Pancreas (tissue), 10 donors: ENCODE results near the gene PTPRCAP. TPM values are rescaled to one million over a fixed set of nuclear protein-coding genes. Genes with fewer than 3 reads are reported as not detected.

Experiments used
- ATAC-seq, 4 donors: fragments of 200-7000 bp; cut with Tn5 transposase; one replicate each; pipeline versions ENCODE4 v1.8.0 to v1.9.1; 2020; ENCODE audit warnings: mild to moderate bottlenecking in 4 of 4, moderate library complexity in 4 of 4
- DNase-seq, 6 donors: peaks; one replicate each; pipeline ENCODE4 v3.0.0-alpha.2; 2020
- FAIRE-seq: peaks from 2 replicates; lab custom pipeline; 2012; peaks lifted over from hg19 to GRCh38; lab: Jason Lieb, UNC
- H3K27ac ChIP-seq, 4 donors: fragments of 200-600 bp; sonication (generic); 1 replicate in 3 of 4; 2 replicates in 1 of 4; pipeline versions ENCODE4 v1.5.0 to v1.8.0; 2020
- H3K27me3 ChIP-seq, 4 donors: fragments of 200-600 bp; one replicate each; pipeline ENCODE4 v1.8.0; 2021
- H3K36me3 ChIP-seq, 3 donors: fragments of 200-600 bp; sonication (generic) in 1 of 3; one replicate each; pipeline versions ENCODE4 v1.5.0 to v1.8.0; 2020 to 2021
- H3K4me1 ChIP-seq, 3 donors: fragments of 200-600 bp; one replicate each; pipeline ENCODE4 v1.8.0; 2021
- H3K4me3 ChIP-seq, 4 donors: fragments of 200-600 bp; sonication (generic) in 2 of 4; one replicate each; pipeline versions ENCODE4 v1.5.0 to v1.8.0; 2020 to 2021
- H3K9me3 ChIP-seq, 4 donors: fragments of 200-600 bp; one replicate each; pipeline ENCODE4 v1.8.0; 2021
- WGBS, 2 donors: extraction: QIAGEN DNeasy Blood & Tissue Kit; methylation state at CpG; one replicate each; pipeline ENCODE4 v1.1.7; 2013; 5-methylcytosine and 5-hydroxymethylcytosine counted together
- intact Hi-C, 3 donors: fragments of 100-400 bp; cut with DNase I; formaldehyde crosslinking; loops; one replicate each; pipeline versions ENCODE4 v1.11.1 to v1.14.2; 2022
- polyA plus RNA-seq, 2 donors: library from polyadenylated mRNA; stranded (reverse); fragments of 200-250 nt; gene quantifications; one replicate each; pipeline ENCODE4 v1.2.3, GENCODE V29; 2013
- total RNA-seq, 6 donors: library from RNA; stranded (reverse); fragmentation: NEBNext Ultra II Directional in 4 of 6; extraction: Animal tissue kit (Norgen Biotek cat#: 25700) in 4 of 6; gene quantifications; one replicate each; pipeline versions ENCODE4 v1.2.1 to v1.2.4, GENCODE V29; 2021 to 2023
- TF ChIP-seq, protein P1 (sequence below), 4 donors: fragments of 200-600 bp; sonication (generic) in 3 of 4; IDR thresholded peaks; one replicate each; pipeline versions ENCODE4 v1.5.0 to v1.8.0; 2021; ENCODE audit warnings: antibody characterized with exemption in 4 of 4
- donor health status: healthy with polysubstance abuse.
- donor health status: DM: no; HTN: no; CAD: no; lungs with moderate emphysema.
- donor health status: DM: no; HTN: no; CAD: no.
- donor health status: control.
- donor health status: control.
- donor health status: Bipolar disorder and iron deficiency.
- donor health status: DM: yes; HTN: yes; CAD: no.
- donor health status: DM: no; HTN: no; CAD: no.
- donor health status: DM: no; HTN: no; CAD: no.
- donor health status: DM: yes; HTN: yes; CAD: no.

Gene PTPRCAP
- total and polyA plus RNA-seq, 8 donors = 0.63 to 13.1 (median 2.2) TPM

DNA sequence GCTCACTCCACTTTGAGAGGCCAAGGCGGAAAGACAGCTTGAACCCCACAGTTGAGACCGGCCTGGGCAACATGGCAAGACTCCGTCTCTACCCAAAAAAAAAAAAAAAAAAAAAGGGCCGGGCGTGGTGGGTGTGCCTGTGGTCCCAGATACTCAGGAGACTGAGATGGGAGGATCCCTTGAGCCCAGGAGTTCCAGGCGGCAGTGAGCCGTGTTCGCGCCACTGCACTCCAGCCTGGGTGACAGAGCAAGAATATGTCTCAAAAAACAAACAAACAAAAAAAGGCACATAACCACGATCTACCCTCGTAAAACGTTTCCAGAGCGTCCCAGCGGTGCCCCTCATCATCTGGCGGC is 46.6 kb downstream of the PTPRCAP start:
- DNase-seq (no peak), FAIRE-seq (no peak), ATAC-seq (no peak)
- 10 to 14% methylated on average over 13 to 15 of the region's 15 CpGs for WGBS, 2 donors
- peak overlapping the region; percentile 70 to 88 (median 82) for H3K4me3 ChIP-seq
- TF ChIP-seq, protein P1, sequence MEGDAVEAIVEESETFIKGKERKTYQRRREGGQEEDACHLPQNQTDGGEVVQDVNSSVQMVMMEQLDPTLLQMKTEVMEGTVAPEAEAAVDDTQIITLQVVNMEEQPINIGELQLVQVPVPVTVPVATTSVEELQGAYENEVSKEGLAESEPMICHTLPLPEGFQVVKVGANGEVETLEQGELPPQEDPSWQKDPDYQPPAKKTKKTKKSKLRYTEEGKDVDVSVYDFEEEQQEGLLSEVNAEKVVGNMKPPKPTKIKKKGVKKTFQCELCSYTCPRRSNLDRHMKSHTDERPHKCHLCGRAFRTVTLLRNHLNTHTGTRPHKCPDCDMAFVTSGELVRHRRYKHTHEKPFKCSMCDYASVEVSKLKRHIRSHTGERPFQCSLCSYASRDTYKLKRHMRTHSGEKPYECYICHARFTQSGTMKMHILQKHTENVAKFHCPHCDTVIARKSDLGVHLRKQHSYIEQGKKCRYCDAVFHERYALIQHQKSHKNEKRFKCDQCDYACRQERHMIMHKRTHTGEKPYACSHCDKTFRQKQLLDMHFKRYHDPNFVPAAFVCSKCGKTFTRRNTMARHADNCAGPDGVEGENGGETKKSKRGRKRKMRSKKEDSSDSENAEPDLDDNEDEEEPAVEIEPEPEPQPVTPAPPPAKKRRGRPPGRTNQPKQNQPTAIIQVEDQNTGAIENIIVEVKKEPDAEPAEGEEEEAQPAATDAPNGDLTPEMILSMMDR (IDR thresholded peaks at IDR 0.05) = no peak
- no peaks in the 10 kb centered on the region for H3K27me3 ChIP-seq
- H3K9me3 ChIP-seq = no peaks in the 10 kb centered on the region
- intact Hi-C loops = no loop called here
- H3K36me3 ChIP-seq = no peaks in the 10 kb centered on the region
- H3K4me1 ChIP-seq = peaks cover 0 to 9% (median 0%) of the 10 kb centered on the region in 3 donors
- peak overlapping the region; percentile 46 to 80 (median 76) for H3K27ac ChIP-seq

DNA sequence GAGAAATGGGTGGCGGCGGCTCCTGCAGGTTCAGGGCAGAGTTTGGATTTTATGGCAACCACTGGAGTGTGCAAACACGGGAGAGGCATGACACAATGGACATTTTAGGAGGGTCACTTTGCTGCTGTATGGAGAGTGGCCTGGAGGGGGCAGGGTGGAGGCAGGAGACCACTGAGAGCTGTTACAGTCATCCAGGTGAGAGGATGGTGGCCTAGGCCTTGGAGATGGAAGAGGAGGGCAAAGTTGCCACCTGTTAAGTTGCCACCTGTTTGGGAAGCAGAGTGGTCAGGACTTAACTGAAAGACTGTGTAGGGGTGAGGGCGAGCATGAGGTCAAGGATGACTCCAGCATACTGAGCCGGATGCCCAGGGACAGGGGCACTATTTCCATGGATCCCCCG is 48.0 kb downstream of the PTPRCAP start:
- no peak for FAIRE-seq

DNA sequence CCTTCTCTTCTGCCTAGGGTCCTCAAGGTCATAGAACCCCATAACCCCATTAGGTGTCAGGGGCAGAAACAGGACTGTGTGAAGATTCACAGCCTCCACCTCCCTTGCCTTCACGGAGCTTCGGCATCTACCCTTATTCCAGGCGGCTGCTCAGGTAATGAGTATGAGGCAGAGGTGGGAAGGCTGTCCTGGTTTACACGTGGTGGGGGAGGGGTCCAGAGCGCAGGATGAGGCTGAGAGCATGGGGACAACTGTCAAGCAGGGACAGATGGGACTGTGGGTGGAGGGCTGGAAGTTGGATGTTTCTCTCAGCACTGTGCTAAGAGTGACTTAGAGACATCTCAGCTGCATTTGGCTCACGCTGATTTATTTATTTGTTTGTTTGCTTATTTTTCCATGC is 50.0 kb downstream of the PTPRCAP start:
- FAIRE-seq (no peak), ATAC-seq (no peak), DNase-seq (no peak)
- 60 to 63% methylated on average over 6 of the region's 6 CpGs for WGBS, 2 donors
- H3K4me1 ChIP-seq = peaks cover 0 to 9% (median 0%) of the 10 kb centered on the region in 3 donors
- intact Hi-C loops = loop anchor here in 1 of 3 donors (10.0 kb wide), 1 partner anchor 133 kb away; no protein-coding TSS in a partner anchor
- no peaks in the 10 kb centered on the region for H3K36me3 ChIP-seq
- H3K9me3 ChIP-seq = no peaks in the 10 kb centered on the region
- H3K27ac ChIP-seq = no peak overlapping the region
- TF ChIP-seq, protein P1 (IDR thresholded peaks at IDR 0.05) = no peak
- H3K4me3 ChIP-seq = no peak overlapping the region
- no peaks in the 10 kb centered on the region for H3K27me3 ChIP-seq

More for the DNA sequence above, 48.0 kb downstream of the PTPRCAP start:
- Histone ChIP-seq H3K9me3 (no peaks in the 10 kb centered on the region), H3K36me3 (no peaks in the 10 kb centered on the region), H3K4me1 (peaks cover 0 to 9% (median 0%) of the 10 kb centered on the region in 3 donors), H3K27ac (no peak overlapping the region), H3K27me3 (no peaks in the 10 kb centered on the region), H3K4me3 (no peak overlapping the region)
- intact Hi-C loops = loop anchor here in 1 of 3 donors (10.0 kb wide), 1 partner anchor 135 kb away; no protein-coding TSS in a partner anchor
- DNase-seq (peak in 3 of 6 donors; percentile 55 to 75 (median 63)), ATAC-seq (peak in 2 of 4 donors; percentile 10 to 46)
- WGBS, 2 donors = 58 to 60% methylated on average over 6 of the region's 6 CpGs
- TF ChIP-seq, protein P1 (IDR thresholded peaks at IDR 0.05) = peak in 2 of 4 donors; percentile 18 to 27

DNA sequence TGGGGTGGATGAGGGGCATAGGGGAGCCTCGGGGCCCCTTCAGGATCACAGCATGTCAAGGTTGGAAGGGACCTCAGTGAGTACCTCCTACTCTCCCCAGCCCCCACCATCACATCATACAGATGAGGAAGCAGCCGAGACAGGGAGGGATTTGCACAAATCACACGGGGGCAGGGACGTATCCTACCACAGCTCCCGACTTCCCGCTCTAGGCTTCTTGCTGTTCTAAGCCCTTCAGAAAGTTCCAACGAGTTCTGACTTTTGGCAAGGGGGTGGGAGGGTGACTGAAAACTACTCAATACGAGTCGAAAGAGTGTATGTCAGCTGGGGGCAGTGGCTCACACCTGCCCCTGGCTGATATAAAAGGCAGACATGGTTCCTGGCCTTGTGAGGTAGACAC is 50.4 kb downstream of the PTPRCAP start:
- Histone ChIP-seq H3K4me3 (no peak overlapping the region), H3K4me1 (peaks cover 0 to 9% (median 0%) of the 10 kb centered on the region in 3 donors), H3K27ac (no peak overlapping the region), H3K9me3 (no peaks in the 10 kb centered on the region), H3K36me3 (no peaks in the 10 kb centered on the region), H3K27me3 (no peaks in the 10 kb centered on the region)
- intact Hi-C loops = loop anchor here in 1 of 3 donors (10.0 kb wide), 1 partner anchor 132 kb away; no protein-coding TSS in a partner anchor
- TF ChIP-seq, protein P1 (IDR thresholded peaks at IDR 0.05) = no peak
- 38 to 44% methylated on average over 9 of the region's 9 CpGs for WGBS, 2 donors
- ATAC-seq (no peak), FAIRE-seq (no peak), DNase-seq (no peak)

Other genes with a start within 250 kb of the PTPRCAP start
- gene GRK2, start 171.2 kb downstream of the PTPRCAP start, total RNA-seq = 10 to 100 TPM; 19.1 to 31.9 (median 21.5) TPM
- 10 to 100 TPM; 52.8 to 60.6 TPM for gene GRK2, start 171.2 kb downstream of the PTPRCAP start, polyA plus RNA-seq
- gene ANKRD13D, start 148.4 kb downstream of the PTPRCAP start, total RNA-seq = 10 to 100 TPM in 5 of 6 donors, 1 to 10 TPM in 1; 9.8 to 31.3 (median 12.3) TPM
- gene ANKRD13D, start 148.4 kb downstream of the PTPRCAP start, polyA plus RNA-seq = 10 to 100 TPM; 60.0 to 60.7 TPM
- 10 to 100 TPM; 15.2 to 29.1 (median 21.2) TPM for gene SSH3, start 134.2 kb downstream of the PTPRCAP start, total RNA-seq
- 10 to 100 TPM; 29.0 to 29.2 TPM for gene SSH3, start 134.2 kb downstream of the PTPRCAP start, polyA plus RNA-seq
- gene POLD4, start 84.1 kb downstream of the PTPRCAP start, total RNA-seq = 10 to 100 TPM; 35.0 to 50.8 (median 43.4) TPM
- gene POLD4, start 84.1 kb downstream of the PTPRCAP start, polyA plus RNA-seq = 10 to 100 TPM; 80.6 to 99.3 TPM
- 1 to 10 TPM; 1.3 to 5.0 (median 2.3) TPM for gene CLCF1, start 64.1 kb downstream of the PTPRCAP start, total RNA-seq
- gene CLCF1, start 64.1 kb downstream of the PTPRCAP start, polyA plus RNA-seq = 10 to 100 TPM in 1 of 2 donors, 1 to 10 TPM in 1; 9.4 to 11.2 TPM
- 10 to 100 TPM in 5 of 6 donors, 1 to 10 TPM in 1; 9.4 to 18.0 (median 12.8) TPM for gene RAD9A, start 45.7 kb downstream of the PTPRCAP start, total RNA-seq
- gene RAD9A, start 45.7 kb downstream of the PTPRCAP start, polyA plus RNA-seq = 10 to 100 TPM; 39.8 to 45.2 TPM
- gene PPP1CA, start 35.8 kb downstream of the PTPRCAP start, total RNA-seq = 10 to 100 TPM; 49.0 to 72.8 (median 62.9) TPM
- 10 to 100 TPM; 57.7 to 68.5 TPM for gene PPP1CA, start 35.8 kb downstream of the PTPRCAP start, polyA plus RNA-seq
- 1 to 10 TPM in 4 of 6 donors, under 1 TPM in 2; 0.05 to 2.9 (median 1.1) TPM for gene TBC1D10C, start 33.6 kb downstream of the PTPRCAP start, total RNA-seq
- gene TBC1D10C, start 33.6 kb downstream of the PTPRCAP start, polyA plus RNA-seq = 1 to 10 TPM; 1.5 to 2.5 TPM
- 1 to 10 TPM in 1 of 6 donors, under 1 TPM in 5; 0.39 to 1.1 (median 0.80) TPM for gene CARNS1, start 22.0 kb downstream of the PTPRCAP start, total RNA-seq
- gene CARNS1, start 22.0 kb downstream of the PTPRCAP start, polyA plus RNA-seq = 1 to 10 TPM in 1 of 2 donors, under 1 TPM in 1; 0.89 to 2.2 TPM
- gene RPS6KB2, start 9.2 kb downstream of the PTPRCAP start, total RNA-seq = 10 to 100 TPM; 17.6 to 29.3 (median 21.7) TPM
- gene RPS6KB2, start 9.2 kb downstream of the PTPRCAP start, polyA plus RNA-seq = 10 to 100 TPM; 57.4 to 71.6 TPM
- 10 to 100 TPM; 40.3 to 56.3 (median 47.7) TPM for gene CORO1B, start 5.8 kb upstream of the PTPRCAP start, total RNA-seq
- gene CORO1B, start 5.8 kb upstream of the PTPRCAP start, polyA plus RNA-seq = 10 to 100 TPM; 53.0 to 66.4 TPM
- not detected for gene GPR152, start 15.0 kb upstream of the PTPRCAP start, total RNA-seq
- gene GPR152, start 15.0 kb upstream of the PTPRCAP start, polyA plus RNA-seq = not detected
- 1 to 10 TPM in 2 of 6 donors, under 1 TPM in 3, not detected in 1; 0.58 to 1.5 (median 0.88) TPM for gene CABP4, start 17.7 kb upstream of the PTPRCAP start, total RNA-seq
- gene CABP4, start 17.7 kb upstream of the PTPRCAP start, polyA plus RNA-seq = 1 to 10 TPM in 1 of 2 donors, under 1 TPM in 1; 0.99 to 1.2 TPM
- 10 to 100 TPM; 45.1 to 72.1 (median 52.4) TPM for gene TMEM134, start 31.6 kb upstream of the PTPRCAP start, total RNA-seq
- 10 to 100 TPM; 90.1 to 93.4 TPM for gene TMEM134, start 31.6 kb upstream of the PTPRCAP start, polyA plus RNA-seq
- gene AIP, start 45.3 kb upstream of the PTPRCAP start, total RNA-seq = 10 to 100 TPM; 20.2 to 33.3 (median 23.6) TPM
- gene AIP, start 45.3 kb upstream of the PTPRCAP start, polyA plus RNA-seq = 10 to 100 TPM; 45.1 to 45.8 TPM
- 10 to 100 TPM; 10.2 to 34.3 (median 20.5) TPM for gene PITPNM1, start 67.7 kb upstream of the PTPRCAP start, total RNA-seq
- 10 to 100 TPM; 34.4 to 35.7 TPM for gene PITPNM1, start 67.7 kb upstream of the PTPRCAP start, polyA plus RNA-seq
- gene CDK2AP2, start 70.5 kb upstream of the PTPRCAP start, total RNA-seq = 10 to 100 TPM; 27.1 to 41.8 (median 35.2) TPM
- gene CDK2AP2, start 70.5 kb upstream of the PTPRCAP start, polyA plus RNA-seq = 10 to 100 TPM; 46.4 to 65.6 TPM
- not detected for gene CABP2, start 85.8 kb upstream of the PTPRCAP start, total RNA-seq
- not detected for gene CABP2, start 85.8 kb upstream of the PTPRCAP start, polyA plus RNA-seq
- gene GSTP1, start 146.1 kb upstream of the PTPRCAP start, total RNA-seq = 100 to 1,000 TPM; 169 to 350 (median 205) TPM
- 100 to 1,000 TPM; 310 to 315 TPM for gene GSTP1, start 146.1 kb upstream of the PTPRCAP start, polyA plus RNA-seq
- 100 to 1,000 TPM in 4 of 6 donors, 10 to 100 TPM in 2; 82.5 to 126 (median 109) TPM for gene NDUFV1, start 169.3 kb upstream of the PTPRCAP start, total RNA-seq
- 100 to 1,000 TPM; 206 to 281 TPM for gene NDUFV1, start 169.3 kb upstream of the PTPRCAP start, polyA plus RNA-seq
- 1 to 10 TPM; 4.3 to 7.3 (median 5.8) TPM for gene NUDT8, start 192.3 kb upstream of the PTPRCAP start, total RNA-seq
- gene NUDT8, start 192.3 kb upstream of the PTPRCAP start, polyA plus RNA-seq = 10 to 100 TPM in 1 of 2 donors, 1 to 10 TPM in 1; 6.4 to 11.0 TPM
- under 1 TPM in 3 of 6 donors, not detected in 3; 0.09 to 0.37 (median 0.24) TPM for gene TBX10, start 202.1 kb upstream of the PTPRCAP start, total RNA-seq
- under 1 TPM in 1 of 2 donors, not detected in 1; 0.28 TPM for gene TBX10, start 202.1 kb upstream of the PTPRCAP start, polyA plus RNA-seq
- 10 to 100 TPM in 1 of 6 donors, 1 to 10 TPM in 5; 5.2 to 14.1 (median 6.9) TPM for gene ACY3, start 213.0 kb upstream of the PTPRCAP start, total RNA-seq
- gene ACY3, start 213.0 kb upstream of the PTPRCAP start, polyA plus RNA-seq = 10 to 100 TPM; 16.5 to 17.9 TPM
- under 1 TPM in 3 of 6 donors, not detected in 3; 0.17 to 0.50 (median 0.40) TPM for gene ALDH3B2, start 236.9 kb upstream of the PTPRCAP start, total RNA-seq
- under 1 TPM in 1 of 2 donors, not detected in 1; 0.28 TPM for gene ALDH3B2, start 236.9 kb upstream of the PTPRCAP start, polyA plus RNA-seq